Eye (tissue), 1 donor: ENCODE data around the gene CCDC169.
"Not testable (repeated sequence)": the region's sequence is repeated elsewhere in the genome, so short reads cannot be mapped to it uniquely, and the experiment has no call there.

Source experiments
- DNase-seq: peaks from one replicate; pipeline ENCODE4 v3.0.0-alpha.2; 2015

Gene CCDC169

DNA sequence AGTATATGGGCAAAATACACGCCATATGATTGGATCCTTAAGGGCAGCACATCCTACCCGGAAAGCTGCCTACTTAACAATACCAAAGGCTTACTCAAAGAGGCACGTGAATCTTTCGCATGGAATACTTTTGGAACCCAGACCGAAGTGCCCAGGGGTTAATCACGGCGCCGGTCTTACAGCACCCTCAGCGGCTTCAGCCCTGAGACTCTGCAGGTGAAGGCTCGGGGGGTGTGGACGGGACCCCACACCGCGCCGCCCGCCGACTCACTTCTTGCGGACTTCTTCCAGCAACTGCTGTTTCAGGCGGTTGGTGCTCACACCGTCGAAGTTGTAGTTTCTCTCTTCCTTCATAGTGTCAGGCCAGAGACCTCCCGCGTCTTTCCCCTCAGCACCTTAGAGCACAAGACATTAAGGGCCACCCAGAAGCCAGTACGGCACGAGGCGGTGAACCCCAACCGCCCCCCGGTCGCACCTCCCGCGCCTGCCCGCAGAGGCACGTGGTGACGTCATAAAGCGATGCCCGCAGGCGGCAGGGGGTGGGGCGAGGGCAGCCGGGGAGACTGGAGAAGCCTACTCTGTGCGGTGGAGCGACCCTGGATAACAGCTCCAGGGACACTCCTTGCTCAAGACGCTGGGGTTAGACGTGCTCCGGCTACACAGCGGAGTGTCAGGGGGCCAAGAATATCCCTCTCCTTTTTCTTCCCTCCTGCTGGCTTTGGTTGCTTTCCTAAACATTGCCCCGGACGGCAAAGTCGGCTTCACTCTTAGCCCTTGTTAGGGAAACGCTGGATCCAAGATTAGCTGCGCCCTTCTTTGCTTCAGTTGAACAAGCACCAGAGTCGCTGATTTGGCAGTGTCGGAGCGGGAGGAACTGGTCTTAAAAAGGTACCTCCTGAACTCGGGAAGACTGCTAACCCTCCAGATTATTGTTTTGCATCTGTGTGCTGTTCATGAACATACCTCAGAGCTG, at the start of gene CCDC169:
TSS of gene CCDC169 (minus strand) at position 449 of the 973 bp plus-strand sequence. CDS start at position 354, 95 bp downstream.
- DNase-seq = peak; percentile 92

DNA sequence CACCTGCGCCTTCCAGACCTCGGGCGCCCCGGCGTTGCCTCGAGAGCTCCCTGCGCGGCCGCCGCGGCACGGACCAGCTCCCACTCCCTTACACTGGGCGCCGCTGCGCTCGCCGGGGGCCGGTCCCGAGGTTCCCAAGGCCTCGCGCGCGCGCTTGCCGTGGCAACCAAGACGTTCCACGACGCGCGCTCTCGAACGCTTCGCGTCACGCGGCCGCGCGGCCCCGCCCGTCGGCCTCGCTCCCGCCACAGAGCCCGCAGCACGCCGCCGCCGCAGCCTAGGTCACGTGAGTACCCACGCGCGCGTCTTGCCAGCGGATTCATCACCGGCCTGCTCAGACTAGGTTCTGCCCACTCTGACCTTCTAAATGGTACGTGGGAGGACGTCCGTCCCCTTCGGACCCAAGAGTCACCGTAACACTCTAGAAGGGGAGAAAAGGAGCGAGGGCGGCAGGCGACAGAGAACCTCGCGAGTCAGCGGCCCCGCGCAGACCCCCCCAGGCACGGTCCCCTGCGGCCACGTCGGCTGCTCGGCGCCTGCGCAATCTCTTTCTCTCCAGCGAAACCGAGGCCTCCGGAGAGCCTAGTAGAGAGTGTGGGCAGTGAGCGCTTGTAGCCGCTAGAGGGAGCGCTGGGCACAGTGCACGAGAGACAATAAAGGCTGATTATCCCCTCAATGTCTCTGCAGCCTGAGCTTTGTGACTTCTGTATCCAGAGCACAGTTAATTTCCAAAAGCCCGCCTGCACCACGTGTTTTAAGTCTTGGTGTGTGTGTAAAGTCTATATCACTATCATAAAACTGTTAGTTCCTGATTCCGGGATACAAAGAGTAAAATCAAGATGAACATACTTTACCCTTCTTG, 48.8 kb upstream of the CCDC169 start, which contains the start of gene SPART:
TSS of gene SPART (minus strand) at position 173 of the 862 bp plus-strand sequence. CDS start 10,564 bp downstream, outside the sequence.
- DNase-seq = peak; percentile 98

DNA sequence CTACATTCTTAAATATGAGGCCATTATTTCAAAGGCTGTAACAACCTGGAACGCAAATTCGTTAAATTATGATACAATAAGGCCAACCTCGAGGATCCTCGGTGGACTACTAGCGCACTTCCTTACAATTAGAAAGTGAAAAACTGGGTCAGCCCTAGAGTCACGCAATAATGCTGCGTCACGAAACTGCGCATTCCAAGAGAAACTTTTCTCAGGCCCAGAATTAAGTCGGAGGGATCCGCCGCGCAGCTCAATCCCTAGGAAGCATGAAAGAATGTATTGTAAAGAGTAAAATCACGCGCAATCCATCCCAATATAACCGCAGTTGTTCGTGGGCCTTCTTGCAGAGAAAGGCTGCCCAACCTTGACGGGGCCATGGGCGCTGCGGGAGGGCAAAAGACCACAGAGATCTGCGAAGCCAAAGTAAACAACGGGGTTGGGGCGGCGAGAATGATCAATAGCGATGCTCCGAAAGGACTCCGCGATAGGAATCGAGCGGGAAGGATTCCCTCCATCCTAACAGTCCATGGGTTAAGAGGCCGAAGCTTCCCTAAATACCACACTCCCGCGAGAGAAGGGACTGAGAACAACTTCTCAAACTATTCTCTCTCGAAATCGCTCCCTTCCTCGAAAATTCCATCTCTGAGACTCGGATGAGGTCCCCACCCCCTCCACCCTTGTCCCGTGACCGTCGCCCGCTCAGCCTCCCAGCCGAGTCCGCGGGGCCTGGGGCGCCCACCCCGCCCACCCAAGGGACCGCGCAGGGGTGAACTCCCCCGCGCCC, 48.0 kb upstream of the CCDC169 start:
- peak; percentile 93 for DNase-seq

DNA sequence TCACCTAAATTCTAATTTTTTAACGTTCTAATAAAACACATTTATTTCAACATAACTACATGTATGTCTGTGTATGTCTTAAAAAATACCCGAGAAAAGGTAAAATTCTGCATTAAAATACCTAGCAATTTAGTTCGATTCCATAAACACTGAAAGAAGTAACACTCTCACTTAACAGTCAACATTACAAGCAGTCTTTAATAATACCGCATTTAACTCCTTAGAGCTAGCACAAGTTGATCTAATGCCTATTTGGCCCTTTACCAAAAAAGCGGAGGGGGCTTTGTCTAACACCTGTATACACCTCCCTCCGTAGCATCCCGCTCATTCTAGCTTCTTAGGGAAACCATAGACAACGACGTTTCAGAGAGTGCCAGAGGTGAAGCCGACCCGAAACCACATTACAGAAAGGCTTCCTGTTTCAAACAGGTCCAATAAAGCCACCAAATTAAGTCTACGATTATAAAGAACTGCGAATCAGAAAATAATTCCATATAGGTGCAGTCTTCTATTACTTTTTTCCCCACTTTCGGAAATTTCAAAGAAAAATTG, 47.3 kb upstream of the CCDC169 start:
- peak; percentile 72 for DNase-seq

DNA sequence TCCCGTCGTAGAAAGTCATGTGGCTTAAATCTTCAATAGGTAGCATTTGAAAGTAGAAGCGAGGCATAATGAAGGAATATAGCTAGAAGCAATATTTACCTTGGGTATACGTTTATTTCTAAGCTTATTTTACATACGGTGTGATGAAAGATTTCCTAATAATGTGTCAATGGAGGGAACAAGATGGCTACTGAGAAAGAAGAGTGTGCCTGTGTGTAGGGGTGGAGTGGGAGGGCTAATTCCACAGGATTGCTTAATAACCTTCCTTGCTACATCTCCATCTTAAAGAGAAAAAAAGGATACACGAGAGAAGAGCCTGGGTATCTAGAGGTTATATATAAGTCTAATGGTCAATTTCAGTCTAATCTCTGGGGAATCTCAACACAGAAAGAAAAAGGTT, 46.6 kb upstream of the CCDC169 start:
- DNase-seq = peak; percentile 44

DNA sequence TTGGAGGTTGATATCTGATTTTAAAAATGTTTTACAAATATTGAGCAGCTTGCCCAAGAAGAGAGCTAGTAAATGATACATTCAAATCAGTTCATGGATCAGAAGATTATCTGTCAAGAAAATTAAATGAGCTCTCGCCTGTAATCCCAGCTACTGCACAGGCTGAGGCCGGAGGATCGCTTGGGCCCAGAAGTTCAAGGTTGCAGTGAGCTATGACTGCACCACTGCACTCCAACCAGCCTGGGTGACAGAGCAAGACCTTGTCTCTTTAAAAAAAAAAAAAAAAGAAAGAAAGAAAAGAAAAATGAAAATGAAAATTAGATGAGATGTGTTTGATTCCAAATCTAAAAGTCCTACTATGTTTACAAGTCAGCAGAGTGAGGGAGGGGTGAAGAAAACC, 46.2 kb upstream of the CCDC169 start:
- DNase-seq = no peak

DNA sequence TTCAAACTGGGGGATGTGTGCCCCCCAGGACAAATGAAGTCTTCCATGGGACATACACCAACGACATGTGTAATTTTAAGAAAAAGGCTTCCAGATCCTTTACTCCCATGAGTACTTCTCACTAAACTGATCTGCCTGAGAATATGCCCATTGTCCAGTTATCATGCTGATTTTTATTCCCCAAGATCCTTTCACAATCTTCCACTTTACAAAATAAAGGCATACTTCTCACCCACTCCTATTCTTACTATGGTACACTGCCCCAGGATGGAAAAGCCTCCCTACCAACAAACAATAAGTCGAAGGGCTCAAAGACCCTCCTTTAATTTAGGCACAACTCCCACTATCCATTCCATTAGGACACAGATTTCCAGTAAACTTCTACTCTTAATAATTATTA, 45.1 kb upstream of the CCDC169 start:
- DNase-seq = no peak

DNA sequence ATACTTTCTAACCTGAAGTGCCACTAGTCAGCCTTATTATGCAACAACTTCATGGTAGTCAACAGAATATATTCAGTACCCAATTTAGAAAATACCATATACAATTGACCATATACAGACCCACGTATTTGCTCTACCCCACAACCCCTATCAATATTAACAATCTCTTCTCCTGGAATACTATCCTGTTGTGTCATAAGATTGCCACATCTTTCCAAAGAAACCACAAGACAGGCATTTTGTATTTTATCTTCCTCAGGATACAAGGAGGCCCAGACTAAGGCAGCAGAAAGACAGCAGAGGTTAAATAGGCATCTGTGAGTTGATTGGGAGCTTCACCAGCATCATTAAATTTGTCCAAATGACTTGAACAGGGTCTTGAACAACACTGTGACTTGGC, 44.1 kb upstream of the CCDC169 start:
- DNase-seq = no peak

DNA sequence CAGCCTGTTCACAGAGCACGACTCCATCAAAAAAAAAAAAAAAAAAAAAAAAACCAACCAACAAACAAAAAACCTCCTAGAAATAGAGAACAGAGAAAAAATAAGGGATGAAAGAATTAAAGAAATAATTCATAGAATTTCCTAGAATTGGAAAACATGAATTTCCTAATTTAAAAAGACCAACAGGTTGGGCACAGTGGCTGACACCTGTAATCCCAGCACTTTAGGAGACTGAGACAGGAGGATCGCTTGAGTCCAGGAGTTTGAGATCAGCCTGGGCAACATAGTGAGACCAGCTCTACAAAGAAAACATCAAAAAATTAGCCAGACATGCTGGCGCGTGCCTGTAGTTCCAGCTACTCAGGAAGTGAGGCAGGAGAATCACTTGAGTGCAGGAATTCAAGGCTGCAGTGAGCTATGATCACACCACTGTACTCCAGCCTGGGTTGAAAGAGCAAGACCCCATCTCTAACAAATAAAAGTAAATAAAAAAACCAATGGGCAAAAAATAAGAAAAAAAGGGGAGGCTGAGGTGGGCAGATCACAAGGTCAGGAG, 42.1 kb upstream of the CCDC169 start:
- DNase-seq = no peak

DNA sequence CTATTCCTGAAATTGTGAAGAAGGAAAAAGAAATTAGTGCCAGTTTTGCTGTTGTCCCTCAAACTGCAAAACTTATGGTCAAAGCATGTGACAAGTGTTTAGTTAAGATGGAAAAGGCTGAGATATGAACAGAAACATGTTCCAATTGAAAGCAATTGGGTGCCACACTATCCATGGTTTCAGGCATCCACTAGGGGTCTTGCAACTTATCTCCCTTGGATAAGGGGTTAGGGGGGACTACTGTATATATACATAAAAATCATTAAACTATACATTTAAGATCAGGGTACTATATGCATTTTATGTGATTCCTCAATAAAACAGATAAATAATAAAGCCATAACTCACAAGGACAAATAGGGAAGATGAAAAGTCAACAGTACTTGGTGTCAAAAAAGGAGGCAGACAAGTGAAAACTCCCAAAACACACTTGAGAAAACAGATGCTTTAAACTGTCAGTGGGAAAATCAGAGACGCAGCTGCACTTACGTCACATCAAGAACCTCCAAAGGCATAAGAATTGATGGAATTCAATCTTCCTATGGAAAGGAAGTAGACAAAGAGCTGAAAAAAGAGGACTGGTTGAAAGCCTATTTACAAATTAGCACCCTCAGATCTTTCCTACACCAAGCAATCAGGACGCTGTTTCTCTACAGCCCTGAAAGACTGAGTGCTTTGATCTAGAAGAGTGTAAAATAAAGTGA, 40.5 kb upstream of the CCDC169 start:
- DNase-seq = no peak

DNA sequence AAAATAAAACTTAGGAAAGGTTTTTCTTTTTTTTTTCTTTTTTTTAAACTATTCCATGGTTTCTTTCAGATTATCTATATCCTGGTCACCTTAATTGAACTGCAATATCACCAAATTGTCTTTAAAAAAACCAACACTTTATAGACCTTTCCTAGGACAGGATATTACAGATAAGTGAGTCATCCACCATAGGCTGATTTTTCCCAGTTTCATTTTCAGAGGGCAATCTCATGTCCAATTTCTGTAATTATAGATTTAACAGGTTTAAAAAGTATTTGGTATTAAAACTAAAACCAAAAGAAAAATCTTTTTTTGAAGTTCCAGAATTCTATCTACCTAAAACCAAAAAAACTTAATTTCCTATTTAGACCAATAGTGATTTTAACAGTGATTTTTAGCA, 35.4 kb upstream of the CCDC169 start:
- DNase-seq = no peak

DNA sequence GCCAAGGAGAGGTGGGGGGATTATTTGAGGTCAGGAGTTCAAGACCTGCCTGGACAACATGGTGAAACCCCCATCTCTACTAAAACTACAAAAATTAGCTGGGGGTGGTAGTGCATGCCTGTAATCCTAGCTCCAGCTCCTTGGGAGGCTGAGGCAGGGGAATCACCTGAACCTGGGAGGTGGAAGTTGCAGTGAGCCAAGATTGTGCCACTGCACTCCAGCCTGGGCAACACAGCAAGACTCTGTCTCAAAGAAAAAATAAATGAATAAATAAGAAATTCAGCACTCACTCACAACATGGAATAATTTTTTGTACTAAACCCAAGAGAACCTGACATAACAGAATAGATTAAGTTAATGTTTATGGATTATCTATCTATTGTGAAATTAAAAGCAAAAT, 34.6 kb upstream of the CCDC169 start:
- DNase-seq = not testable (repeated sequence)

DNA sequence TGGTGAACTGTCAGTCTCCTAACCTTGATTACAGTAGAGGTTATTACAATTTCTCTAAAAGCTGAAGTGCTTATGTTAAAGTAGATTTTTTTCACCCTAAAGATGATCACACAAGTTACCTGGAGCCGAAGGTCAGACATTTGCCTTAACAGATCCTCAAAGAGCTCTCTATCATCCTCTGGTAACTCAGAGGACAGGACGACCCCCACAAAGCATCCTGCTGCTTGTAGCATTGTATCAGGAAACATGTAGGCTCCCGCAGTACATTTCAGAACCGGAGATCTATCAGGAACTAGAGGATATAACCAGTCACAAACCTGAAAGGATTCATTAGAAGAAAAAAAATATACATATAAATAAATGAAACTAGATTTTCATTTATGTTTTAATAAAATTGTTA, 33.7 kb upstream of the CCDC169 start:
- DNase-seq = no peak

DNA sequence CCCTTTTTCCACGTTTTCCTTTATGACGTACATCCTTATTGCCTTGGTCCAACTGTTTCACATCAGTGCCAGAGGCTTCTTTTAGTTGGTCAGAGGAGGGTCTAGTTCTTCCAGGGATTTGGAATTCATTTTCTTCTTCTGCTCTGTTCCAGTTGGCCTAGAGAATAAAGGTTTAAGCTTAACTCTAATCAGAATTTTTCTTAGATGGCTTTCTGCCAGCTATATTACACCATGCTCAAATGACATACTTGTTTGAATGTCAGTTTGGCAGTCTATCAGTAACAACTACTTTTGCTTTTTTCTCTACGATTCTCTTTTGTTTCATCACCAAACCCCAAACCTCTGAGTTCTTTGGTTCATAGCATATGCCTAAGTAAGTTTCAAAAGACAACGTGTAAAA, 31.7 kb upstream of the CCDC169 start:
- DNase-seq = peak; percentile 23

DNA sequence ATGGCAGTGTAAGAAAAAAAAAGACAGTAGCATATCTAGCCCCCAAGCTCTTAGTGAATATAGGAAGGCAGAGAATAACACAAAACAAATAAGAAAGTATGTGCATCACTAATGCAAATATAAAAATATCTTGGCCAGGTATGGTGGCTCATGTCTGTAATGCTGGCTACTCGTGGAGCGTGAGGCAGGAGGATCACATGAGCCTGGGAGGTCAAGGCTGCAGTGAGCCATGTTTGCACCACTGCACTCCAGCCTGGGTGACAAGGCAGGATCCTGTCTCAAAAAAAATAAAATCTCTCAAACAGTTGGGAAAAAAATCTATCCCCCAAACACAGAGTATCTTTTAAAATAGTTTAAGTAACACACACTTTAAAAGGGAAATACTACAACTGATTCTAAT, 31.2 kb upstream of the CCDC169 start:
- no peak for DNase-seq

DNA sequence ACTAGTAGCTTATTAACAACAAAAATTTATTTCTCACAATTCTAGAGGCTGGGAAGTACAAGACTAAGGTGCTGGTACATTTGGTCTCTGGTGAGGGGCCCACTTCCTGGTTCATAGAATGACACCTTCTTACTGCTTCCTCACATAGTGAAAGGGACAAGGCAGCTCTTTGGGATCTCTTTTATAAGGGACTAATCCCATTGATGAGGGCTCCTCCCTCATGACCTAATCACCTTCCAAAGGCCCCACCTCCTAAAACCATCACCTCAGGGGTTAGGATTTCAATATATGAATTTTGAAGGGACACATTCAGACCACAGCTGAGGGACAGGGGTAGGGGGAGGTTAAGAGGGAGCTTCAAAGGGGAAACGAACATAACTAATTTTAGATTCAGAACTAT, 28.3 kb upstream of the CCDC169 start:
- no peak for DNase-seq

DNA sequence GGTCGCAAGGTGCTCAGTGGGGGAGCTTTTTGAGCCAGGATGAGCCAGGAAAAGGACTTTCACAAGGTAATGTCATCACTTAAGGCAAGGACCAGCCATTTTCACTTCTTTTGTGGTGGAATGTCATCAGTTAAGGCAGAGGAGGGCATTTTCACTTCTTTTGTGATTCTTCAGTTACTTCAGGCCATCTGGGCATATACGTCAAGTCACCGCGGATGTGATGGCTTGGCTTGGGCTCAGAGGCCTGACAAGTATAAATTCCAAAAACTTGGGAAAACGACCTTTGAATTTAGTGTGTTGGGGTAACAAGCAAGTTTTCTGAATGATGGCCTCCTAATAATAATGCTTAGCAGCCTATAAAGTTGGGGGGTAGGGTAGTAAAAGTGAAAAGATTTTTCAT, 27.3 kb upstream of the CCDC169 start:
- DNase-seq = not testable (repeated sequence)

DNA sequence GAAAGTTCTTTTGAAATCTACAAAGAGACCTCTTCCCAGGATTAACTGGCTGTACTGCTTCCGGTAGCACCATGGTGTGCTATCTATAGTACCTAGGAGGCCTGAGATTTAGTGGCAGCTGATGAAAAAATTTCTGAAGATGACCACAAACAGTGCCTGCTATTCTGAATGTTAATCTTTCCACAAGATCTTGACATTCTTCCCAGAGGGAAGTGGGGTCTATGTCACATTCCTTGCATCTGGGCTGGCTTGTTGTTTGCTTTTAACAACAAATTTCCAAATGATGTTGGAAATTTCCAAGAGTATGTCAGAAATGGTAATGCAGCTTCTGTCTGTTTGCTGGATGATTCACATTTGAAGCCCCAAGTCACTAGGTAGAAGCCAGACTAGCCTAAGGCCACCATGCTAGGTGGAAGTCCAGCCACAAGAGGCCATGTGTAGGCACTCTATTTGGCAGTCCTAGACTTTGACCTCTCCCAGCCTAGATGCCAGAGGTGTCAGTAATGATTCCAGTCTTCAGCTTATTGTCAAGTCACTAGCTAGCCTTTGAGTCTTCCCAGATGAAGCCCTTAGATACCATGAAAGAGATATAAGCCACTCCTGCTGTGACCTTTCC, 26.4 kb upstream of the CCDC169 start:
- no peak for DNase-seq

DNA sequence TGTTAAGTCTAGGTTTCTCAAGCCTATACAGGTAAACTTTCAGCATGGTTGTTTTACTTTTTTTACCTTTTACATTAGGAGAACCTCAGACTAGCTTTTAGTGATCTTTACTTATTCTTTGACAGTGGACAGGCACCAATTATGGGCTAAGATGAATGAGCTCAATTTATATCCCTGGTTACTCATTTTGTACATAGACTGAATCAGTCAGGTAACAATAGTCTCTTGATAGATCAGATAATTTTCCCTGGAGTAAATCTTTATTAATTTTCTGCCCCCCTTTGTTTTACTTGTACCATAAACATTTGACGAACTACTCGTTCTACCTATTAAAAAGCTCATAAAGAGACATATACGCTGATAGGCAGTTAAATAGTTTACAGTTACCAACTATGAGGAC, 25.8 kb upstream of the CCDC169 start:
- DNase-seq = no peak

DNA sequence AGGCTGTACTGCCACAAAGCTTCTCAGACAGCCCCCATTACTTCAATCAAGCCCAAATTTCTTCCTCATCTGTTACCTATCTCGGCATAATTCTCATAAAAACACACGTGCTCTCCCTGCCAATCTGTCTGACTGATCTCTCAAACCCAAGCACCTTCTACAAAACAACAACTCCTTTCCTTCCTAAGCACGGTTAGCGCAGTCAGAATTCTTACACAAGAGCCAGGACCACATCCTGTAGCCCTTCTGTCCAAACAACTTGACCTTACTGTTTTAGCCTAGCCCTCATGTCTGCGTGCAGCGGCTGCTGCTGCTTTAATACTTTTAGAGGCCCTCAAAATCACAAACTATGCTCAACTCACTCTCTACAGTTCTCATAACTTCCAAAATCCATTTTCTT, 22.2 kb upstream of the CCDC169 start:
- DNase-seq = not testable (repeated sequence)
